PC-3 (cell line): Measurements from ENCODE around the gene ATG16L1.

ENCODE experiments used
- CTCF ChIP-seq: fragments of 300-600 bp; sonication (generic); conservative IDR thresholded peaks from 2 replicates; pipeline ENCODE4 v1.5.1; 2017; ENCODE audit warnings: antibody characterized with exemption, low read depth, mild to moderate bottlenecking, low read length
- EZH2 ChIP-seq: fragments of 300-600 bp; sonication (generic); IDR thresholded peaks from one replicate; pipeline ENCODE4 v1.6.1; 2017; ENCODE audit warnings: antibody characterized with exemption, mild to moderate bottlenecking, low read length; ENCODE audit not compliant: unreplicated experiment
- EZH2phosphoT487 ChIP-seq: fragments of 300-600 bp; sonication (generic); IDR thresholded peaks from 2 replicates; pipeline ENCODE4 v1.6.1; 2018; ENCODE audit warnings: mild to moderate bottlenecking, antibody characterized with exemption, low read length, borderline replicate concordance

- no peak for TF ChIP-seq EZH2phosphoT487
- no peak for TF ChIP-seq CTCF
- TF ChIP-seq EZH2, result no peak
Measured at GRCh38 chr2:233281553-233281952, 30.1 kb downstream of the ATG16L1 start.
